GM12878 (cell line): ENCODE measurements around the gene SLC25A30. TPM values are rescaled to one million over a fixed set of nuclear protein-coding genes. Genes with fewer than 3 reads are reported as not detected.

Experiments
- ATAC-seq: fragments of 200-7000 bp; cut with Tn5 transposase; 3 replicates; pipeline ENCODE4 v1.9.1; 2020; ENCODE audit warnings: mild to moderate bottlenecking, moderate library complexity
- BruUV-seq: library from RNA; stranded (reverse); fragments of 400-500 nt; replicated peaks from 2 replicates; lab custom pipeline; 2021; lab: Mats Ljungman, UMichigan
- CTCF ChIA-PET: fragments of 300-600 bp; sonication (Branson Sonifier 250); formaldehyde crosslinking; extraction: SDS; loops from one replicate; lab custom pipeline; 2021; ENCODE audit warnings: inconsistent platforms; lab: Yijun Ruan, JAX
- POLR2A ChIA-PET: fragments of 350-600 bp; formaldehyde crosslinking; extraction: SDS; loops from one replicate; lab custom pipeline; 2021; ENCODE audit warnings: inconsistent platforms; lab: Charles Lee
- RAD21 ChIA-PET: fragments of 300-600 bp; sonication (Branson Sonifier 250); formaldehyde crosslinking; loops from one replicate; lab custom pipeline; 2023; ENCODE audit warnings: antibody characterized with exemption; ENCODE audit not compliant: unreplicated experiment; lab: Charles Lee
- SMC1A ChIA-PET: fragments of 300-600 bp; sonication (Branson Sonifier 250); formaldehyde crosslinking; loops from one replicate; lab custom pipeline; 2023; ENCODE audit not compliant: unreplicated experiment, uncharacterized antibody; lab: Charles Lee
- DNase-seq: peaks from one replicate; pipeline ENCODE4 v3.0.0-alpha.2; 2011; ENCODE audit warnings: low read depth, low spot score
- FAIRE-seq: peaks from 3 replicates; lab custom pipeline; 2011; peaks lifted over from hg19 to GRCh38; lab: Jason Lieb, UNC
- H2AFZ ChIP-seq: 2 replicates; pipeline ENCODE4 v1.6.0; 2011; ENCODE audit warnings: low read depth, low read length, control low read depth; ENCODE audit not compliant: control insufficient read depth
- H3K27ac ChIP-seq: 2 replicates; pipeline ENCODE4 v1.5.1; 2011; ENCODE audit warnings: control low read depth; ENCODE audit not compliant: control insufficient read depth, insufficient read depth
- H3K27me3 ChIP-seq, 2 experiments: replicated peaks in 1 of 2; 2 replicates each; pipeline versions ENCODE4 v1.6.0 to v1.6.1; 2011; ENCODE audit warnings: low read length in 1 of 2; ENCODE audit not compliant: control insufficient read depth in 2 of 2, insufficient read depth in 2 of 2
- H3K36me3 ChIP-seq, 2 experiments: 2 replicates each; pipeline ENCODE4 v1.5.1; 2011; ENCODE audit warnings: low read length in 1 of 2; ENCODE audit not compliant: control insufficient read depth in 2 of 2, insufficient read depth in 2 of 2
- H3K4me1 ChIP-seq: 2 replicates; pipeline ENCODE4 v1.6.1; 2011; ENCODE audit warnings: mild to moderate bottlenecking, low read length, moderate library complexity, mixed read lengths; ENCODE audit not compliant: control insufficient read depth, insufficient read depth
- H3K4me2 ChIP-seq: 2 replicates; pipeline ENCODE4 v1.6.0; 2011; ENCODE audit warnings: control low read depth; ENCODE audit not compliant: control insufficient read depth, insufficient read depth
- H3K4me3 ChIP-seq: fragments of 200-600 bp; sonication (generic); 2 replicates; pipeline ENCODE4 v1.5.1; 2016
- H3K79me2 ChIP-seq: 2 replicates; pipeline ENCODE4 v1.6.0; 2011; ENCODE audit warnings: low read length; ENCODE audit not compliant: control insufficient read depth, insufficient read depth
- H3K9ac ChIP-seq: 2 replicates; pipeline ENCODE4 v1.8.0; 2011; ENCODE audit warnings: low read length, control low read depth, mixed read lengths; ENCODE audit not compliant: control insufficient read depth, insufficient read depth
- H3K9me3 ChIP-seq: replicated peaks from 3 replicates; pipeline ENCODE4 v1.5.1; 2011; ENCODE audit warnings: mild to moderate bottlenecking, low read length; ENCODE audit not compliant: control insufficient read depth, insufficient read depth
- H4K20me1 ChIP-seq: 2 replicates; pipeline ENCODE4 v1.6.0; 2011; ENCODE audit not compliant: control insufficient read depth, insufficient read depth
- CEBPB ChIP-seq, 2 experiments: fragments of 150-350 bp in 1 of 2; IDR thresholded peaks; 2 replicates each; pipeline ENCODE4 v1.6.1; 2012 to 2014; ENCODE audit warnings: low read depth in 2 of 2, low read length in 2 of 2, borderline replicate concordance in 1 of 2, inconsistent platforms in 1 of 2
- CTCF ChIP-seq, 3 experiments: IDR thresholded peaks in 2 of 3; conservative IDR thresholded peaks in 1 of 3; 2 replicates each; pipeline ENCODE4 v1.5.1; 2011; ENCODE audit warnings: low read depth in 3 of 3, low read length in 3 of 3, mild to moderate bottlenecking in 3 of 3, control low read depth in 2 of 3, moderate library complexity in 2 of 3, inconsistent platforms in 1 of 3, mixed read lengths in 1 of 3; ENCODE audit not compliant: control insufficient read depth in 2 of 3, insufficient read depth in 1 of 3; ENCODE audit errors: extremely low read depth in 1 of 3
- EZH2 ChIP-seq: IDR thresholded peaks from 2 replicates; pipeline ENCODE4 v1.6.1; 2012; ENCODE audit warnings: low read depth, mild to moderate bottlenecking, control low read depth, inconsistent platforms, low read length, borderline replicate concordance; ENCODE audit not compliant: control insufficient read depth
- KAT2A ChIP-seq: conservative IDR thresholded peaks from 2 replicates; pipeline ENCODE4 v1.6.1; 2011; ENCODE audit warnings: low read depth, low read length; ENCODE audit not compliant: control insufficient read depth
- NFXL1 ChIP-seq: fragments of 450-650 bp; IDR thresholded peaks from 2 replicates; pipeline ENCODE4 v1.6.1; 2017; ENCODE audit warnings: antibody characterized with exemption, mild to moderate bottlenecking, borderline replicate concordance
- NR2C1 ChIP-seq: fragments of 450-650 bp; IDR thresholded peaks from 2 replicates; pipeline ENCODE4 v1.6.1; 2017; ENCODE audit warnings: antibody characterized with exemption, mild to moderate bottlenecking, moderate library complexity
- POLR2AphosphoS5 ChIP-seq: IDR thresholded peaks from 2 replicates; pipeline ENCODE4 v1.6.1; 2011; ENCODE audit warnings: mild to moderate bottlenecking, low read length, inconsistent platforms
- RUNX3 ChIP-seq: IDR thresholded peaks from 2 replicates; pipeline ENCODE4 v1.6.1; 2012; ENCODE audit warnings: low read length, inconsistent platforms
- ZBTB11 ChIP-seq: fragments of 450-650 bp; formaldehyde crosslinking; IDR thresholded peaks from 2 replicates; pipeline ENCODE4 v1.5.0; 2022; ENCODE audit warnings: mild to moderate bottlenecking, missing genetic modification characterization
- WGBS: methylation state at CpG from one replicate; pipeline ENCODE4 v1.1.6; 2016; ENCODE audit warnings: low lambda C conversion rate; ENCODE audit not compliant: insufficient replicate concordance, insufficient coverage; ENCODE audit errors: missing lambda C conversion rate; 5-methylcytosine and 5-hydroxymethylcytosine counted together
- in situ Hi-C: fragments of 300-500 bp; cut with MboI; formaldehyde crosslinking; loops from 9 replicates; pipeline ENCODE4 v1.14.3; 2018; ENCODE audit warnings: mixed read lengths
- intact Hi-C: fragments of 100-400 bp; cut with micrococcal nuclease; formaldehyde crosslinking; loops from one replicate; pipeline ENCODE4 v1.14.2; 2022; ENCODE audit not compliant: unreplicated experiment
- polyA plus RNA-seq, 11 experiments: library from polyadenylated mRNA; depleted of rRNA in 4 of 11; unstranded in 6 of 11; stranded (reverse) in 5 of 11; fragments of >200 nt; fragmentation: Nextera tagmentation in 4 of 11; fragmentation: Illumina TruSeq in 1 of 11; extraction: Ambion mirVana in 4 of 11; extraction: Trizol in 1 of 11; gene quantifications; 1 replicate in 1 of 11; 2 replicates in 10 of 11; pipeline versions ENCODE4 v1.2.1 to v1.2.3, GENCODE V29; 2011 to 2016; ENCODE audit warnings: inconsistent platforms in 2 of 11, missing spikeins in 2 of 11, low read depth in 1 of 11
- total RNA-seq, 4 experiments: library from RNA; depleted of rRNA in 3 of 4; stranded (reverse); fragments of >200 nt in 3 of 4; fragmentation: Illumina TruSeq in 1 of 4; extraction: Trizol in 1 of 4; gene quantifications; 2 replicates each; pipeline versions ENCODE4 v1.2.1 to v1.2.3, GENCODE V29; 2013 to 2021

SLC25A30 gene
- total and polyA plus RNA-seq, 10 of the 15 experiments (the other 5 are each of a cell fraction or from before 2014, with no cell fraction given), result 2.4 to 18.0 (median 8.9) TPM

- CTCF ChIA-PET, result interaction anchor here (0.6 to 8.2 kb wide), 5 partner anchors 28 to 284 kb away, joined by 3 to 70 read pairs (median 4); no protein-coding TSS in a partner anchor
- no peaks in the 10 kb centered on the region; the same call in 1 of the 2 replicates for H4K20me1 ChIP-seq
These were observed 19.3 kb downstream of the SLC25A30 start for GRCh38 chr13:45398877-45399276.

DNA sequence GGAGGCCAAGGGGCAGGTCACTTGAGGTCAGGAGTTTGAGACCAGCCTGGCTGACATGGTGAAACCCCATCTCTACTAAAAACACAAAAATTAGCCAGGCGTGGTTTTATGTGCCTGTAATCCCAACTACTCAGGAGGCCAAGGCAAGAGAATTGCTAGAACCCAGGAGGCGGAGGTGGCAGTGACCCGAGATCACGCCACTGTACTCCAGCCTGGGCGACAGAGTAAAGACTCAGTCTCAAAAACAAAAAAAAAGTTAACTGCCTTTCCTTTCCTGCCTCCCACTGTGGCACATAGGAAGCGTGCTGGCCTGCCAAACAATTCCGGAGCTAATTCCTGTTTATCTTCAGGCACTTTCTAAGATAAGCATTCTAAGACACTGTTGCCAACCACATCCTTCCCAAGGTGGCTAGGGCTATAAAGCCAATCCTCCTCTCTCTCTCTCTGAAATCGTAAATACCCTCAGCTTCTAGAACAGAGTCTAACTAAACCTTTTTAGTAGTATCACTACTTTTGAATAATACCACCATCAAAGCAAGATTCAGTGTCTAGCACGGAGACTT is 21.6 kb downstream of the SLC25A30 start:
- SMC1A ChIA-PET, result interaction anchor here (1.1 kb wide), 1 partner anchor 62 kb away, joined by 3 read pairs; no protein-coding TSS in a partner anchor
- Histone ChIP-seq H3K36me3 (peaks cover 3 to 20% of the 10 kb centered on the region in 2 experiments), H3K4me2 (no peak overlapping the region), H3K4me1 (peaks cover 10% of the 10 kb centered on the region), H3K9me3 (no peaks in the 10 kb centered on the region), H4K20me1 (no peaks in the 10 kb centered on the region; the same call in 1 of the 2 replicates), H3K9ac (no peak overlapping the region), H3K79me2 (no peaks in the 10 kb centered on the region), H3K4me3 (no peak overlapping the region), H3K27ac (no peak overlapping the region), H3K27me3 (no peaks in the 10 kb centered on the region), H2AFZ (no peak overlapping the region)
- POLR2A ChIA-PET, result no interaction called here
- intact Hi-C loops (no loop called here), in situ Hi-C loops (no loop called here)
- BruUV-seq, result no TSS peak
- CTCF ChIA-PET, result interaction anchor here (1.3 to 8.2 kb wide), 4 partner anchors 9 to 26 kb away, joined by 6 to 70 read pairs (median 22); partner anchors contain the start of gene SLC25A30
- DNase-seq, result no peak
- FAIRE-seq, result no peak
- ATAC-seq, result no peak
- RAD21 ChIA-PET, result no interaction called here
- WGBS, result 86% methylated on average over 9 of the region's 9 CpGs
- TF ChIP-seq CTCF (IDR thresholded peaks at IDR 0.05 in 2 of 3, conservative IDR thresholded peaks at IDR 0.05 in 1 of 3; ENCODE audit: control insufficient read depth in 2 of 3, extremely low read depth in 1 of 3, insufficient read depth in 1 of 3, low read depth in 3 of 3, low read length in 3 of 3) (no peak), KAT2A (no peak), POLR2AphosphoS5 (no peak), ZBTB11 (CRISPR knock-in tag) (no peak), CEBPB (IDR thresholded peaks at IDR 0.05; ENCODE audit: borderline replicate concordance in 1 of 2, low read depth in 2 of 2, low read length in 2 of 2) (no peak), NFXL1 (no peak), NR2C1 (no peak)

More at GRCh38 chr13:45398877-45399276, 19.3 kb downstream of the SLC25A30 start:
- H3K27me3 ChIP-seq, result no peaks in the 10 kb centered on the region
- FAIRE-seq (no peak), DNase-seq (no peak)
- no peak overlapping the region for H3K4me3 ChIP-seq
- no TSS peak for BruUV-seq
- peaks cover 1 to 24% of the 10 kb centered on the region in 2 experiments for H3K36me3 ChIP-seq
- no peaks in the 10 kb centered on the region for H3K9me3 ChIP-seq
- H3K27ac ChIP-seq, result no peak overlapping the region
- no peak overlapping the region for H3K9ac ChIP-seq
- no peak overlapping the region for H2AFZ ChIP-seq
- H3K4me2 ChIP-seq, result no peak overlapping the region
- intact Hi-C loops, result no loop called here
- RAD21 ChIA-PET, result no interaction called here
- WGBS, result 67% methylated on average over 4 of the region's 4 CpGs
- TF ChIP-seq EZH2 (no peak), RUNX3 (peak; percentile 49; the same call in 1 of the 2 replicates)
- TF ChIP-seq, all 136 proteins: peak for 1
- in situ Hi-C loops, result no loop called here
- peaks cover 10% of the 10 kb centered on the region for H3K4me1 ChIP-seq
- ChIA-PET POLR2A (interaction anchor here (1.1 kb wide), 1 partner anchor 64 kb away, joined by 3 read pairs; no protein-coding TSS in a partner anchor), SMC1A (interaction anchor here (1.3 kb wide), 1 partner anchor 9 kb away, joined by 5 read pairs; no protein-coding TSS in a partner anchor)
- no peak; the same call in 1 of the 3 replicates for ATAC-seq
- H3K79me2 ChIP-seq, result no peaks in the 10 kb centered on the region
